IMR-90 (cell line): Measurements from ENCODE around the gene ZNF532. TPM values are rescaled to one million over a fixed set of nuclear protein-coding genes. Genes with fewer than 3 reads are reported as not detected.

ENCODE experiments used
- ATAC-seq: fragments of 200-7000 bp; cut with Tn5 transposase; 2 replicates; pipeline ENCODE4 v1.9.1; 2020; ENCODE audit warnings: low read depth, mild to moderate bottlenecking, moderate library complexity
- BruUV-seq: library from RNA; stranded (reverse); fragments of 400-500 nt; replicated peaks from 2 replicates; lab custom pipeline; 2021; lab: Mats Ljungman, UMichigan
- CTCF ChIA-PET: fragments of 300-600 bp; formaldehyde crosslinking; extraction: SDS; loops from one replicate; lab custom pipeline; 2021; ENCODE audit warnings: antibody characterized with exemption; lab: Yijun Ruan, JAX
- POLR2A ChIA-PET: fragments of 300-600 bp; sonication (Branson Sonifier 250); formaldehyde crosslinking; loops from one replicate; lab custom pipeline; 2022; ENCODE audit warnings: antibody characterized with exemption; ENCODE audit not compliant: unreplicated experiment; lab: Charles Lee
- DNase-seq: peaks from one replicate; pipeline ENCODE4 v3.0.0; 2013
- H2AFZ ChIP-seq: replicated peaks from 2 replicates; pipeline ENCODE3; 2013; ENCODE audit warnings: low read length, mild to moderate bottlenecking; ENCODE audit not compliant: poor library complexity
- H2AK5ac ChIP-seq: 2 replicates; pipeline ENCODE4 v1.6.1; 2013; ENCODE audit warnings: low read depth, low read length, inconsistent platforms
- H2AK9ac ChIP-seq: replicated peaks from 2 replicates; pipeline ENCODE3; 2013; ENCODE audit warnings: mild to moderate bottlenecking, low read depth, low read length, moderate library complexity; ENCODE audit not compliant: poor library complexity
- H2BK120ac ChIP-seq: 2 replicates; pipeline ENCODE4 v1.6.1; 2013; ENCODE audit warnings: low read depth, low read length, inconsistent platforms
- H2BK15ac ChIP-seq: 3 replicates; pipeline ENCODE4 v1.6.1; 2013; ENCODE audit warnings: low read depth, low read length, inconsistent platforms
- H2BK20ac ChIP-seq: 2 replicates; pipeline ENCODE4 v1.6.1; 2013; ENCODE audit warnings: low read depth, mild to moderate bottlenecking, inconsistent platforms, low read length, moderate library complexity
- H2BK5ac ChIP-seq: 2 replicates; pipeline ENCODE4 v1.6.1; 2013; ENCODE audit warnings: mild to moderate bottlenecking, low read depth, low read length, inconsistent platforms; ENCODE audit not compliant: poor library complexity, severe bottlenecking
- H3K14ac ChIP-seq: replicated peaks from 2 replicates; pipeline ENCODE4 v1.6.1; 2013; ENCODE audit warnings: low read depth, low read length, inconsistent platforms
- H3K18ac ChIP-seq: 2 replicates; pipeline ENCODE4 v1.6.1; 2013; ENCODE audit warnings: low read depth, low read length, control low read depth
- H3K23ac ChIP-seq: 2 replicates; pipeline ENCODE4 v1.6.1; 2013; ENCODE audit warnings: low read depth, low read length, inconsistent platforms
- H3K27ac ChIP-seq: 2 replicates; pipeline ENCODE4 v1.5.1; 2013; ENCODE audit warnings: mild to moderate bottlenecking, control low read depth, low read length; ENCODE audit not compliant: insufficient read depth
- H3K27me3 ChIP-seq: 2 replicates; pipeline ENCODE4 v1.6.1; 2013; ENCODE audit warnings: low read length; ENCODE audit not compliant: control insufficient read depth, insufficient read depth
- H3K36me3 ChIP-seq: 2 replicates; pipeline ENCODE4 v1.6.1; 2013; ENCODE audit warnings: low read length, mixed read lengths; ENCODE audit not compliant: control insufficient read depth, insufficient read depth
- H3K4ac ChIP-seq: 2 replicates; pipeline ENCODE4 v1.6.1; 2013; ENCODE audit warnings: low read depth, low read length, inconsistent platforms
- H3K4me1 ChIP-seq: 2 replicates; pipeline ENCODE4 v1.6.1; 2013; ENCODE audit warnings: low read length, mixed read lengths; ENCODE audit not compliant: control insufficient read depth, insufficient read depth
- H3K4me2 ChIP-seq: 2 replicates; pipeline ENCODE4 v1.6.1; 2013; ENCODE audit warnings: low read depth, mild to moderate bottlenecking, control low read depth, low read length, moderate library complexity
- H3K4me3 ChIP-seq: 2 replicates; pipeline ENCODE4 v1.5.1; 2013; ENCODE audit warnings: low read depth, mild to moderate bottlenecking, control low read depth, low read length, moderate library complexity; ENCODE audit not compliant: insufficient read depth
- H3K56ac ChIP-seq: 2 replicates; pipeline ENCODE4 v1.6.1; 2013; ENCODE audit warnings: low read length, inconsistent platforms; ENCODE audit not compliant: insufficient read depth; ENCODE audit errors: extremely low read depth
- H3K79me1 ChIP-seq, 2 experiments: 2 replicates each; pipeline ENCODE4 v1.6.1; 2013; ENCODE audit warnings: low read length in 2 of 2, inconsistent platforms in 1 of 2, low read depth in 1 of 2
- H3K9ac ChIP-seq: 2 replicates; pipeline ENCODE4 v1.6.1; 2013; ENCODE audit warnings: low read depth, low read length, control low read depth
- H3K9me1 ChIP-seq: 2 replicates; pipeline ENCODE4 v1.6.1; 2013; ENCODE audit warnings: low read length, inconsistent platforms; ENCODE audit not compliant: insufficient read depth
- H3K9me3 ChIP-seq: 2 replicates; pipeline ENCODE4 v1.6.1; 2013; ENCODE audit warnings: low read length; ENCODE audit not compliant: control insufficient read depth, insufficient read depth
- H4K20me1 ChIP-seq: 2 replicates; pipeline ENCODE4 v1.6.1; 2013; ENCODE audit warnings: low read length, inconsistent platforms; ENCODE audit not compliant: insufficient read depth
- H4K5ac ChIP-seq: 2 replicates; pipeline ENCODE4 v1.6.1; 2013; ENCODE audit warnings: mild to moderate bottlenecking, low read depth, low read length, control low read depth
- H4K8ac ChIP-seq, 2 experiments: 2 replicates each; pipeline ENCODE4 v1.6.1; 2013; ENCODE audit warnings: low read depth in 2 of 2, low read length in 2 of 2, control low read depth in 1 of 2, inconsistent platforms in 1 of 2
- H4K91ac ChIP-seq: 2 replicates; pipeline ENCODE4 v1.6.1; 2013; ENCODE audit warnings: low read depth, low read length, inconsistent platforms; ENCODE audit not compliant: insufficient read depth
- BHLHE40 ChIP-seq: fragments of 150-350 bp; IDR thresholded peaks from 2 replicates; pipeline ENCODE4 v1.6.1; 2016; ENCODE audit warnings: mild to moderate bottlenecking, low read depth, low read length
- CEBPB ChIP-seq: IDR thresholded peaks from 2 replicates; pipeline ENCODE4 v1.6.1; 2012; ENCODE audit warnings: low read depth, low read length, improper control_type of control experiment
- CHD1 ChIP-seq: IDR thresholded peaks from 2 replicates; pipeline ENCODE4 v1.6.1; 2012; ENCODE audit warnings: low read depth, low read length, improper control_type of control experiment
- ELK1 ChIP-seq: fragments of 150-350 bp; IDR thresholded peaks from 2 replicates; pipeline ENCODE4 v1.6.1; 2016; ENCODE audit warnings: low read depth, mild to moderate bottlenecking, low read length, moderate library complexity, borderline replicate concordance
- FOS ChIP-seq: fragments of 150-350 bp; IDR thresholded peaks from 2 replicates; pipeline ENCODE4 v1.6.1; 2016; ENCODE audit warnings: low read depth, low read length
- MAFK ChIP-seq: IDR thresholded peaks from 2 replicates; pipeline ENCODE4 v1.6.1; 2012; ENCODE audit warnings: low read depth, low read length, improper control_type of control experiment
- MAZ ChIP-seq: IDR thresholded peaks from 2 replicates; pipeline ENCODE4 v1.6.1; 2012; ENCODE audit warnings: low read depth, mild to moderate bottlenecking, low read length, improper control_type of control experiment, moderate library complexity, borderline replicate concordance
- MXI1 ChIP-seq: IDR thresholded peaks from 2 replicates; pipeline ENCODE4 v1.6.1; 2012; ENCODE audit warnings: low read depth, mild to moderate bottlenecking, low read length, moderate library complexity, borderline replicate concordance
- NFE2L2 ChIP-seq: fragments of 150-350 bp; IDR thresholded peaks from 2 replicates; pipeline ENCODE4 v1.6.1; 2016; ENCODE audit warnings: low read depth, mild to moderate bottlenecking, low read length
- POLR2A ChIP-seq: IDR thresholded peaks from 2 replicates; pipeline ENCODE4 v1.6.1; 2012; ENCODE audit warnings: mild to moderate bottlenecking, low read depth, low read length
- RAD21 ChIP-seq: IDR thresholded peaks from 2 replicates; pipeline ENCODE4 v1.6.1; 2012; ENCODE audit warnings: low read length, improper control_type of control experiment
- RCOR1 ChIP-seq: IDR thresholded peaks from 2 replicates; pipeline ENCODE4 v1.6.1; 2012; ENCODE audit warnings: mild to moderate bottlenecking, low read length, improper control_type of control experiment; ENCODE audit not compliant: insufficient replicate concordance
- RFX5 ChIP-seq: IDR thresholded peaks from 2 replicates; pipeline ENCODE4 v1.8.0; 2012; ENCODE audit warnings: low read depth, mild to moderate bottlenecking, low read length, moderate library complexity
- SMC3 ChIP-seq: fragments of 150-350 bp; IDR thresholded peaks from 2 replicates; pipeline ENCODE4 v1.6.1; 2016; ENCODE audit warnings: low read depth, mild to moderate bottlenecking, antibody characterized with exemption, low read length, moderate library complexity
- USF2 ChIP-seq: fragments of 150-350 bp; IDR thresholded peaks from 2 replicates; pipeline ENCODE4 v1.6.1; 2017; ENCODE audit warnings: mild to moderate bottlenecking, antibody characterized with exemption, low read length, low read depth
- whole genome bisulfite sequencing, 2 experiments: methylation state at CpG; one replicate each; pipeline versions ENCODE4 v1.1.5 to v1.1.7; 2013; ENCODE audit warnings: missing lambda C conversion rate in 2 of 2; ENCODE audit not compliant: insufficient read length in 1 of 2; ENCODE audit errors: extremely low coverage in 2 of 2; 5-methylcytosine and 5-hydroxymethylcytosine counted together
- dilution Hi-C: fragments of 300-500 bp; cut with HindIII; formaldehyde crosslinking; loops from one replicate; pipeline ENCODE4 v1.14.3; 2018; ENCODE audit warnings: low sequenced_read_pairs; ENCODE audit not compliant: unreplicated experiment
- in situ Hi-C: fragments of 300-500 bp; cut with MboI; formaldehyde crosslinking; loops from 3 replicates; pipeline ENCODE4 v1.14.3; 2019; ENCODE audit warnings: low sequenced_read_pairs, inconsistent platforms, mixed read lengths
- intact Hi-C: fragments of 100-400 bp; cut with micrococcal nuclease; formaldehyde crosslinking; loops from 2 replicates; pipeline ENCODE4 v1.10.0; 2022
- polyA plus RNA-seq, 3 experiments: library from polyadenylated mRNA; depleted of rRNA; stranded (reverse); fragments of >200 nt; gene quantifications; 2 replicates each; pipeline ENCODE4 v1.2.3, GENCODE V29; 2012; ENCODE audit warnings: low replicate concordance in 1 of 3
- total RNA-seq: library from RNA; depleted of rRNA; stranded (reverse); fragments of >200 nt; gene quantifications from 2 replicates; pipeline ENCODE4 v1.2.3, GENCODE V29; 2012

The ZNF532 gene
- total and polyA plus RNA-seq, 2 of the 4 experiments (the other 2 are of a cell fraction), result 29.9 to 45.8 TPM

GRCh38 chr18:59012815-59013705, 148.4 kb downstream of the ZNF532 start:
- Histone ChIP-seq H3K27me3 (no peaks in the 10 kb centered on the region), H3K56ac (no peak overlapping the region), H2AK9ac (no peak overlapping the region), H3K4me1 (no peaks in the 10 kb centered on the region), H2BK120ac (no peak overlapping the region), H3K9me3 (peaks cover 2% of the 10 kb centered on the region), H4K20me1 (no peaks in the 10 kb centered on the region), H3K4me3 (no peak overlapping the region), H3K4ac (no peak overlapping the region), H3K14ac (0 out of 2 replicates have a peak overlapping the region, but pooled peaks have one; percentile 53), H3K79me1 (no peaks in the 10 kb centered on the region), H3K36me3 (no peaks in the 10 kb centered on the region), H3K23ac (no peak overlapping the region), H3K9me1 (peaks cover 5% of the 10 kb centered on the region), H2AFZ (peak overlapping the region; percentile 33), H4K5ac (no peak overlapping the region), H3K18ac (no peak overlapping the region), H2AK5ac (no peak overlapping the region), H2BK5ac (no peak overlapping the region), H4K91ac (no peak overlapping the region), H2BK20ac (no peak overlapping the region), H3K9ac (no peak overlapping the region), H3K27ac (no peak overlapping the region), H2BK15ac (no peak overlapping the region), H4K8ac (peak overlapping the region in 1 of 2 experiments; percentile 39; a peak in 1 of 4 replicates), H3K4me2 (no peak overlapping the region)
- DNase-seq (no peak), ATAC-seq (no peak)
- dilution Hi-C loops (no loop called here), intact Hi-C loops (no loop called here), in situ Hi-C loops (no loop called here)
- 40% methylated on average over 1 of the region's 6 CpGs; no CpG with 5 or more reads in 1 of the 2 experiments for WGBS, 2 experiments
- no TSS peak for BruUV-seq
- ChIA-PET POLR2A (no interaction called here), CTCF (no interaction called here)
- TF ChIP-seq RAD21, result no peak
- no peak for TF ChIP-seq MAZ
- TF ChIP-seq MXI1, result no peak
- no peak for TF ChIP-seq MAFK
- no peak for TF ChIP-seq CEBPB
- TF ChIP-seq NFE2L2, result no peak
- no peak for TF ChIP-seq RCOR1
- no peak for TF ChIP-seq USF2
- no peak for TF ChIP-seq CHD1
- no peak for TF ChIP-seq SMC3
- TF ChIP-seq FOS, result no peak
- no peak for TF ChIP-seq POLR2A
- TF ChIP-seq ELK1, result no peak
- no peak for TF ChIP-seq RFX5
- TF ChIP-seq BHLHE40, result no peak
